Immature natural killer cell (primary cell): Measurements from ENCODE around the gene FOXN1. TPM values are rescaled to one million over a fixed set of nuclear protein-coding genes. Genes with fewer than 3 reads are reported as not detected.

ENCODE experiments used
- DNase-seq, 3 donors: peaks; one replicate each; pipeline ENCODE4 v3.0.0; 2022; ENCODE audit warnings: mixed read lengths in 1 of 3
- H3K27ac Mint-ChIP-seq, 6 donors: one replicate each; pipeline ENCODE4 v1.8.0; 2020; ENCODE audit warnings: mixed read lengths in 6 of 6, mild to moderate bottlenecking in 5 of 6, inconsistent platforms in 4 of 6, moderate library complexity in 3 of 6
- H3K27me3 Mint-ChIP-seq, 3 donors: one replicate each; pipeline ENCODE4 v1.8.0; 2020 to 2021; ENCODE audit warnings: low read depth in 3 of 3, mild to moderate bottlenecking in 3 of 3, mixed read lengths in 3 of 3, moderate library complexity in 3 of 3, inconsistent platforms in 1 of 3
- H3K36me3 Mint-ChIP-seq, 3 donors: one replicate each; pipeline ENCODE4 v1.8.0; 2020; ENCODE audit warnings: mixed read lengths in 3 of 3, inconsistent platforms in 2 of 3, mild to moderate bottlenecking in 2 of 3
- H3K4me1 Mint-ChIP-seq, 2 donors: one replicate each; pipeline ENCODE4 v1.8.0; 2020; ENCODE audit warnings: inconsistent platforms in 2 of 2, mild to moderate bottlenecking in 2 of 2, mixed read lengths in 2 of 2, moderate library complexity in 1 of 2
- H3K4me3 Mint-ChIP-seq, 5 donors: one replicate each; pipeline ENCODE4 v1.8.0; 2020; ENCODE audit warnings: mild to moderate bottlenecking in 5 of 5, mixed read lengths in 5 of 5, inconsistent platforms in 3 of 5, moderate library complexity in 3 of 5
- H3K9me3 Mint-ChIP-seq, 6 donors: one replicate each; pipeline ENCODE4 v1.8.0; 2020; ENCODE audit warnings: mild to moderate bottlenecking in 6 of 6, mixed read lengths in 6 of 6, inconsistent platforms in 4 of 6, moderate library complexity in 3 of 6
- polyA plus RNA-seq, 3 donors: library from polyadenylated mRNA; unstranded; fragments of 300-500 nt; fragmentation: Illumina TruSeq; gene quantifications; one replicate each; pipeline ENCODE4 v1.2.3, GENCODE V29; 2021

The FOXN1 gene
- polyA plus RNA-seq, 3 donors from 2014 or later: not detected

DNA sequence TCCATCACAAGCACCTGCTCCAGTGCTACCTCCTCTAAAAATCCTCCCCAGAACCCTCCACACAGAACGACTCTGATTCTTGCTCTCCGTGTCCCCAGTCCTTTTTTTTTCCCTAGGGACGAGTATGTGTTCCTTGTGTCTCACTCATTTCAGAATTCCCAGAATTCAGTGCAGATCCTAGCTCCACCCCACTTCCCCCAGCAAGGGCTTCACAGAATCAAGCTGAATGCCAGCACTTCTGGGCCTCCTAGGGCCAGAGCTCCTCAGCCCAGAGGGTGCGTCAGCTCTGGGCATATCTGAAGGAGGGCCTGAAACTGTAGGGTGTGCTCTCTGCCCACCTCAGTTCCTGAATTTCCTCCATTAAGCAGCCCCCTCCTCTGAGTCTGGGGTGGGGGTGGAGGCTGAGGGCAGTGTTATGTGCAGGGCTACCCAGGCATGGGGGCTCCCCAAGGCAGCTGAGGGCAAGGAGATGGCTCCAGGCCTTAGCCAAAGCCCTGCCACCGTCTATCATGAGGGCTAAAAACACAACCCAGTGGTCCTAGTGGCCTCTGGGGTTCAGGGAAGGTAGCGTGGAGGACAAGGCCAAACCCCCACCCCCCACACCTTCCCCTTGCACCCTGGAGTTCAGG is 39.8 kb downstream of the FOXN1 start:
- H3K9me3 Mint-ChIP-seq: no peaks in the 10 kb centered on the region
- no peak for DNase-seq
- H3K4me3 Mint-ChIP-seq: peak overlapping the region in 1 of 5 donors; percentile 2
- peaks cover 0 to 4% (median 0%) of the 10 kb centered on the region in 3 donors for H3K36me3 Mint-ChIP-seq
- peaks cover 34 to 35% of the 10 kb centered on the region in 2 donors for H3K4me1 Mint-ChIP-seq
- no peaks in the 10 kb centered on the region for H3K27me3 Mint-ChIP-seq
- peak overlapping the region in 4 of 6 donors; percentile 4 to 63 (median 51) for H3K27ac Mint-ChIP-seq

DNA sequence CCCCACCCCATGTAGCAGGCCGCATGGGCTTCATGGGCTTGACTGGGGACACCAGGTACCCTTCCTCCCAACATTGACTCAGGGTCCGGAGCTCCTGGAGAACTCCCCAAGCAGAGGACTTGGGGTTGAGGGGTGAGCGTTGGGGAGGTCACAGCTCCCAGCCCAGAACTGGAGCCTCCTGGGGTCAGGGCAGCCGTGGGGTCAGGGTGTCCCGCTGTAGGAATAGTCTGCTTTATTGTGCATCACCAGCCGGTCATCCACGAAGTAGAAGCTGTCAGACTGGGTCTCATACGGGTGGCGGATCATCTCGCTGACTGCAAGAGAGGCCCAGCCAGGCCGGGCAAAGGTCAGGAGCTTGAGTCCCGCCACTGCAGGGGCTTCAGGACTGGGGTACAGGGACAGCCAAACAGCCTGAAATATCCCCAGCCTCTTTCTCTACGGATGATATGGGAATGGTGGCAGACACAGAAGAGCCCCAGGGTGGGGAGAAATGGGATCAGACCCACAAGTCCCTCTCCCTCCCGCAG is 41.0 kb downstream of the FOXN1 start:
- H3K27ac Mint-ChIP-seq: peak overlapping the region in 5 of 6 donors; percentile 55 to 93 (median 89)
- peaks cover 45 to 46% of the 10 kb centered on the region in 2 donors for H3K4me1 Mint-ChIP-seq
- H3K36me3 Mint-ChIP-seq: peaks cover 0 to 4% (median 0%) of the 10 kb centered on the region in 3 donors
- H3K27me3 Mint-ChIP-seq: no peaks in the 10 kb centered on the region
- H3K9me3 Mint-ChIP-seq: no peaks in the 10 kb centered on the region
- H3K4me3 Mint-ChIP-seq: peak overlapping the region; percentile 67 to 81 (median 74)
- no peak for DNase-seq

DNA sequence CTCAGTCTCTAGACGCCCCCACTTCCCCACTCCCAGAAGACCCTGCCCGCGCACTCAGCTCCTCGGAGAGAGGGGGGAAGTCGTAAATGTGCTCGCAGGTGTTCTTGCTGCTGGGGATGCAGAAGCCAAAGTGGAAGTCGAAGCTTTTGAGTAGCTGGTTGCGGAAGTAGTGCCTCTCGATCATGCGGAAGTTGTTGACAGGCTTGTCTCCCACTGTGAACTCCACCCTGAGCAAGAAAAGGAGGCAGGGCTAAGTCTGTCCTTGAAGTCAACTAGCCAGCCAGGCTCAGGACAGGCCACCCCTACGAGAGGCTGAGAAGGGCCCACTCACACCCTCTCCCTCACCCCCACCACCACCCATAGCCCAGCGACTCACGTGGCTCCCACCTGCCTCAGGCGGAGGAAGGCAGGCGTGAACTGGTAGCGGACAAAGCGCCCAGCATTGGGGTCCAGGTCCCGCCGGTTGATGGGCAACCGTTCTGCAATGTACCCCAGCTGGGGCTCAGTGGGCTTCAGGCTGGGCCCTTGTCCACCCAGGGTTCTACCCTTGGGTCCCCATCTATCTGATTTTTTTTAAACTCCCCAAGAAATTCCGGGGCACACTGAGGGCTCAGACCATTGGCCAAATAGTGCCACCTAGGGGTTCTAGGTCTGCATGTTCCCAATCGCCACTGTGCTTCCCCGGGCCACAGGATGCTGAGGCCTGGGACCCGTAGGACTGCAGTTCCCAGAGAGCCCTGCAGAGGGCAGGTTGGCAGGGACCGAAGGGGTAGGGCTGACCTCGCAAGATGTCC is 41.7 kb downstream of the FOXN1 start:
- H3K4me1 Mint-ChIP-seq: peaks cover 48 to 49% of the 10 kb centered on the region in 2 donors
- peaks cover 0 to 2% (median 0%) of the 10 kb centered on the region in 3 donors for H3K27me3 Mint-ChIP-seq
- peaks cover 0 to 4% (median 0%) of the 10 kb centered on the region in 3 donors for H3K36me3 Mint-ChIP-seq
- no peaks in the 10 kb centered on the region for H3K9me3 Mint-ChIP-seq
- peak; percentile 56 to 59 (median 58) for DNase-seq
- H3K27ac Mint-ChIP-seq: peak overlapping the region; percentile 70 to 93 (median 85)
- peak overlapping the region; percentile 67 to 81 (median 74) for H3K4me3 Mint-ChIP-seq

DNA sequence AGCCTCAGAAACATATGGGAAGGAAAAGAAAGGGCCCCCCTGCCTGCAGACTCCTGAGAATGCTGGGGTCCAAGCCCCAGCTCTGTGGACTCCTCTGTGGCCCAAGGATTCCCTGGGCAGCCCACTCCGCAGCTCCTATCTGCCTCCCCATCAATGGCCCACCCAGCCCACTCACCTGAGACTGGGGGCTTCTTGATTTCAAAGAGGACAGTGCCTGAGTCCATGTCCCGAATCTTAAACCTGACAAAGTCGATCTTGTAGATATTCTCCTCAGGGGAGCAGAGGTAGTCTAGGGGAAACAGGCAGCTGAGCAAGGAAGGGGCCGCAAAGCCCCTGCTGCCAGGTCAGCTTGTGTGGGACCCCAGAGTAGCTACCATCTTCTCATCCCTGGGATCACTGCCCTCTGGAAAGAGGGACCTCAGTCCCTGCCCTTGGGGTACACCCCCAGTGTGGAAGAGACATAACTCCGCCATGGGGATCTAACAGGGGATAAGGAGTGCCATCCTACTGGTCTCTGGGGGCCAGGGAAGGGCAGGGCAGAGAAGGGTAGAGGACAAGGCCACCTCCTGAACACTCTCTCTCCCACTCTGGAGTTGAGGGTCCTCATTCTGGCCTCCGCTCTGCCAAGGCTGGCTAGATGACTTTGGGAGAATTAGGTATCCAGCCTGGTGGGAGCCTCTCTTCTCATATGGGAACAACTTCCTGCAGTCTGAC is 42.4 kb downstream of the FOXN1 start:
- no peak for DNase-seq
- Mint-ChIP-seq H3K27me3 (peaks cover 0 to 3% (median 0%) of the 10 kb centered on the region in 3 donors), H3K4me1 (peaks cover 53 to 57% of the 10 kb centered on the region in 2 donors), H3K4me3 (peak overlapping the region in 4 of 5 donors; percentile 46 to 81 (median 74)), H3K27ac (peak overlapping the region; percentile 77 to 93 (median 84)), H3K36me3 (peaks cover 2 to 6% (median 3%) of the 10 kb centered on the region in 3 donors), H3K9me3 (no peaks in the 10 kb centered on the region)

GRCh38 chr17:28549236-28550132 is 43.3 kb downstream of the FOXN1 start:
- peak overlapping the region; percentile 78 to 89 (median 84) for H3K27ac Mint-ChIP-seq
- H3K4me3 Mint-ChIP-seq: peak overlapping the region in 4 of 5 donors; percentile 18 to 49 (median 30)
- DNase-seq: peak; percentile 28 to 43 (median 34)
- peaks cover 55 to 57% of the 10 kb centered on the region in 2 donors for H3K4me1 Mint-ChIP-seq
- H3K27me3 Mint-ChIP-seq: peaks cover 0 to 3% (median 0%) of the 10 kb centered on the region in 3 donors
- H3K9me3 Mint-ChIP-seq: no peaks in the 10 kb centered on the region
- peaks cover 8 to 13% (median 12%) of the 10 kb centered on the region in 3 donors for H3K36me3 Mint-ChIP-seq

DNA sequence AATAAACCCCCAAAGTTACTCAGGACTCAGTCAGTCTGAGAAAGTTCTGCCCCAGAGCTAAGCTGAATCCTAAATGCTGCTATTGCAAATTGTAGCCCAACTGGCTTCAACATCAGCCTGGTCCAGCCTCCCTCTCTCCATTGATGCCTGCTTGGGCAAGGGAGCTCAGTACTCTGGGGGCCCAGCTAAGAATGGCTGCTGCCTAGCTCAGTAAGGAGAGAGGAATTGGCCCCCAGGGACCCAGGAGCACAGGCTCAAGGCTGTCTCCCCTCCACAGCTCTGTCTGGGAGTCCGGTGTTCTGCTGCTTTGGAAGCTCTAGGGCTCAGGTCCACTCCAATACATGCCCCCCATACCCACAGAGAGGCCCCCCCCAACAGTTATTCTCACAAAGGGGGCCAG is 44.7 kb downstream of the FOXN1 start:
- Mint-ChIP-seq H3K4me3 (peak overlapping the region in 4 of 5 donors; percentile 71 to 86 (median 84)), H3K9me3 (no peaks in the 10 kb centered on the region), H3K27me3 (peaks cover 0 to 3% (median 0%) of the 10 kb centered on the region in 3 donors), H3K36me3 (peaks cover 8 to 18% (median 9%) of the 10 kb centered on the region in 3 donors), H3K4me1 (peaks cover 55 to 57% of the 10 kb centered on the region in 2 donors), H3K27ac (peak overlapping the region; percentile 74 to 89 (median 82))
- no peak for DNase-seq

- DNase-seq: no peak
- H3K27ac Mint-ChIP-seq: peak overlapping the region; percentile 74 to 89 (median 84)
Measured at GRCh38 chr17:28551421-28552175, 45.5 kb downstream of the FOXN1 start.

GRCh38 chr17:28552176-28552999 is 46.2 kb downstream of the FOXN1 start, which contains the start of gene UNC119:
TSS of gene UNC119 (minus strand) at chr17:28552624. CDS start at chr17:28552557, 67 bp downstream.
- Mint-ChIP-seq H3K4me3 (peak within 1 kb of the TSS; percentile 83 to 91 (median 90)), H3K9me3 (no peaks in the 10 kb centered on the region), H3K27me3 (peaks cover 0 to 3% (median 0%) of the 10 kb centered on the region in 3 donors), H3K4me1 (peaks cover 55 to 57% of the 10 kb centered on the region in 2 donors), H3K27ac (peak within 1 kb of the TSS; percentile 82 to 92 (median 88)), H3K36me3 (peaks cover 13 to 31% (median 20%) of the 10 kb centered on the region in 3 donors)
- DNase-seq: peak; percentile 71 to 77 (median 77)

More at GRCh38 chr17:28551421-28552175, 45.5 kb downstream of the FOXN1 start:
- Mint-ChIP-seq H3K9me3 (no peaks in the 10 kb centered on the region), H3K27me3 (peaks cover 0 to 3% (median 0%) of the 10 kb centered on the region in 3 donors), H3K4me3 (peak overlapping the region; percentile 71 to 88 (median 85)), H3K36me3 (peaks cover 9 to 25% (median 15%) of the 10 kb centered on the region in 3 donors), H3K4me1 (peaks cover 55 to 57% of the 10 kb centered on the region in 2 donors)

DNA sequence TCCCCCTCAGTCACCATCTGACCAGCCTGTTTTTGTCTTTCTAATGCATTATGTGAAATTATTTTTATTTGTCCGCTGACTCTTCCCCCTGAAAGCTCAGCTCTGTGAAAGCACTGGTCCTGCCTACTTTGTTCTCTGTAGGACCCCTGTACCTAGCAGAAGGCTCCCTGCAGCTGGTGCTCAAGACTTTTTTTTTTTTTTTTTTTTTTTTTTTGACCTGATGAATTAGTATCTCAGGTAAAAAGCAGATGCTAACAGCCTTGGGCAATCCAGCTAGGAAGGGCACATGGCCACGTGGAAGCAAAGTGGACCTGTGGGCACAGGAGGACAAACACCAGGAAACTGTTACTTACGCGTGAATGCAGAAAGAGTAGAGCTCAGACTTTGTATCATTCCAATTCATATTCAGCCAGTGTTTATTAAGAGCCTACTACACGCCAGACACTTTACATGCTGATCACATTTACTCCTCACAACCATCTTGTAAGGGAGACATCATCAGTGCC is 46.9 kb downstream of the FOXN1 start:
- no peaks in the 10 kb centered on the region for H3K9me3 Mint-ChIP-seq
- H3K36me3 Mint-ChIP-seq: peaks cover 18 to 37% (median 24%) of the 10 kb centered on the region in 3 donors
- H3K4me1 Mint-ChIP-seq: peaks cover 48 to 50% of the 10 kb centered on the region in 2 donors
- H3K4me3 Mint-ChIP-seq: peak overlapping the region; percentile 83 to 91 (median 90)
- H3K27me3 Mint-ChIP-seq: peaks cover 0 to 3% (median 0%) of the 10 kb centered on the region in 3 donors
- DNase-seq: no peak
- H3K27ac Mint-ChIP-seq: peak overlapping the region; percentile 72 to 92 (median 80)

DNA sequence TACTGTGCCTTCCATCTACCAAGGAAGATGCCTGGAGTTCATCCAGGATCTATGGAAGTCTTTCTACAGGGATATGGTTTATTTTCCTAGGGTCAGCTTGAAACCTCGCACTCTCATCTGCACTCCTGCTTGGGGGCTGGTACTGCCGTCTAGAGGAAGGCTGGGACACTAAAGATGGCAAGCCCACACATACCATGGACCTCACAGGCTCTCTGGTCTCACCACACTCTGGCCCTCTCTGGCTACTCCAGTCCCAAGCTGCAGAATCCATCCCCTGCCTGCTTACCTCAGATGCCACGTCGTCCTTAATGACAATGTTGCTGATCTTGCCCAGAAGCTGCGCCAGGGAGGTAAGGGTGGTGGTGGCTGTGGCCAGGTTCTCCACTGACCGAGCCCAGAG is 48.4 kb downstream of the FOXN1 start:
- Mint-ChIP-seq H3K4me1 (peaks cover 34 to 36% of the 10 kb centered on the region in 2 donors), H3K4me3 (peak overlapping the region in 1 of 5 donors; percentile 51), H3K36me3 (peaks cover 24 to 45% (median 30%) of the 10 kb centered on the region in 3 donors), H3K9me3 (no peaks in the 10 kb centered on the region), H3K27me3 (peaks cover 0 to 5% (median 0%) of the 10 kb centered on the region in 3 donors), H3K27ac (no peak overlapping the region)
- no peak for DNase-seq

DNA sequence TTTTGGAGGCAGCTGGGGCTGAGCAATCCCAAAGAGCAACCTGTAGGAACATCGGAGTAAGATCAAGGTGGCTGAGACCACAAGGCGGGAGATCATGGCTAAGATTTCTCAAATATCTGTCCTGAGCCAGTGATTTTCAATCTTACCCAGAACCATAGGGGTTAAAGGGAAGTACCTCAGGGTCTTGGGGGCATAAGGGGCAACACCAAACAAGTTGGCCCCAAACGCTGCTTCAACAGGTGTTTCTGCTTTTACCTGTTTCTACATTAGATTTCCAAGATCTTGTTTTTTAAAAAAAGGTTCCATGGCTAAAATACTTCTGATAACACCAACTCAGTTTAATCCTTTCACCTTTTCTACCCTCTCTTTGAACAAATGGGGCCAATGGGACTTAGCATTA is 48.9 kb downstream of the FOXN1 start:
- Mint-ChIP-seq H3K9me3 (no peaks in the 10 kb centered on the region), H3K4me1 (peaks cover 29 to 31% of the 10 kb centered on the region in 2 donors), H3K36me3 (peaks cover 24 to 50% (median 35%) of the 10 kb centered on the region in 3 donors), H3K4me3 (no peak overlapping the region), H3K27me3 (peaks cover 0 to 5% (median 0%) of the 10 kb centered on the region in 3 donors), H3K27ac (no peak overlapping the region)
- DNase-seq: no peak
